ENCODE results near the gene THEM4.

Gene THEM4

GRCh38 chr1:151841141-151841540 lies 68.2 kb downstream of the THEM4 start:
- in situ Hi-C loops (cut with MboI; ENCODE audit: low sequenced_read_pairs, unreplicated experiment): no loop called here
- DNase-seq (ENCODE audit: low spot score): no peak
- TF ChIP-seq CTCF (IDR thresholded peaks at IDR 0.05; ENCODE audit: borderline replicate concordance, control extremely low read depth, extremely low read depth, insufficient read depth, missing control alignments): no peak

- no peak for DNase-seq (ENCODE audit: low spot score)
- in situ Hi-C loops (cut with MboI; ENCODE audit: low sequenced_read_pairs, unreplicated experiment): no loop called here
- no peak for TF ChIP-seq CTCF (IDR thresholded peaks at IDR 0.05; ENCODE audit: borderline replicate concordance, control extremely low read depth, extremely low read depth, insufficient read depth, missing control alignments)
Measured at GRCh38 chr1:151840421-151840820, 68.9 kb downstream of the THEM4 start.

- peak; percentile 85 for DNase-seq (ENCODE audit: low spot score)
- in situ Hi-C loops (cut with MboI; ENCODE audit: low sequenced_read_pairs, unreplicated experiment): no loop called here
- no peak for TF ChIP-seq CTCF (IDR thresholded peaks at IDR 0.05; ENCODE audit: borderline replicate concordance, control extremely low read depth, extremely low read depth, insufficient read depth, missing control alignments)
Measured at GRCh38 chr1:151839457-151840403, 69.6 kb downstream of the THEM4 start, which contains the start of gene C2CD4D. TSS of gene C2CD4D (minus strand) at chr1:151839820. CDS start at chr1:151838989, 831 bp downstream.

GRCh38 chr1:151839082-151839412 lies 70.3 kb downstream of the THEM4 start:
- no peak for TF ChIP-seq CTCF (IDR thresholded peaks at IDR 0.05; ENCODE audit: borderline replicate concordance, control extremely low read depth, extremely low read depth, insufficient read depth, missing control alignments)
- in situ Hi-C loops (cut with MboI; ENCODE audit: low sequenced_read_pairs, unreplicated experiment): no loop called here
- DNase-seq (ENCODE audit: low spot score): no peak

DNA sequence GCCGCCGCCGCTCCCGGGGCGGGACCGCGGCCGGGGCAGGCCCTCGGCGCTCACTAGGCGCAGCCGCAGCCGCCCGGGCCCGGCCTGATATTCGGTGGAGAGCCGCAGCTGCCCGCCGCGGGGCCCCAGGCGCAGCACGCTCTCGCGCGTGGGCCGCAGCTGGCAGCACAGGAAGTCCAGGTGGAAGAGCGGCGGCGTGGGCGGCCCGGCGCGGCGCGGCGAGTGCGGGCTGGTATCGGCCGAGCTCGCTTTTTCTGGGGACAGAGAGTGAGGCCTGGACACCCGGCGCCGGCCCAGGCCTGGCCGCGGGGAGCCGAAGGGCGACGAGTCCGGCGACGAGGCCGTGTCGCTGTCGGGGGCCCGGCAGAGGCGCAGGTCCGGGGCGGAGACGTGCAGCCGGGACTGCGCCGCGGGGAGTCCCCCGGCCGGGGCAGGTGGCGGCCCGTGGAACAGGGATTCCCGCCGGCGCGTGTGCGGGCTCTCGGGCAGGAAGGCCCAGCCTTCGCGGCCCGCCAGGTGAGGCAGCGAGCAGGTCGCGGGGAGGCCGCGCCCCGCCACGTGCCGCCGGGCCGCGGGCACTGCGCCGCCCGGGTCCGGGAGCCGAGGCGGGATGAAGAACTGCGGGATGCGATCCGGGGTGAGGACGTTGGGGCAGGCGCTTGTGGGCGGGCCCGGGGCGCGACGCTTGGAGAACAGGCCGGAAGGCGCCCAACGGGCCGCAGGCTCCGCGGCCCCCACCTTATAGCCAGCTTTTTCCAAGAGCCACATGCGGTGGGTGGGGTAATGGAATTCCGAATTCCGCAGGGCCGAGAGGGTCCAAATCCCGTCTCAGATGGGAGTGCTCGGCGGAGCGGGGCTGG lies 70.9 kb downstream of the THEM4 start:
- DNase-seq (ENCODE audit: low spot score): peak; percentile 77
- in situ Hi-C loops (cut with MboI; ENCODE audit: low sequenced_read_pairs, unreplicated experiment): no loop called here
- TF ChIP-seq CTCF (IDR thresholded peaks at IDR 0.05; ENCODE audit: borderline replicate concordance, control extremely low read depth, extremely low read depth, insufficient read depth, missing control alignments): no peak

DNA sequence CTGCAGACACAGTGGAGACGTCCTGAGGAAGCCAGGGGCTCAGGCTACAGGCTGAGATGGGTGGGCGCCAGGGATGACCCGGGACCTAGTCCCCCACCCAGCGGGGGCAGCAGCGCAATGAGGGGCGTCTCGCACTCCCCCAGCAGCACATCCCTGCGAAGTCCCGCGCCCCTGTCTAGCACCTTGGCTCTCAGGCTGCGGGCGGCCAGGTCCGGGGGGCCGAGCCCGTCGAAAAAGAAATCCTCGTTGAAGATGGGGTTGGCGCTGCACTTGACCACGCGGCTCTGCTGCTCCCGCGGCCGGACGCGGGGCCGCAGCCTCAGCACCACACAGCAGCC lies 71.5 kb downstream of the THEM4 start:
- in situ Hi-C loops (cut with MboI; ENCODE audit: low sequenced_read_pairs, unreplicated experiment): no loop called here
- no peak for TF ChIP-seq CTCF (IDR thresholded peaks at IDR 0.05; ENCODE audit: borderline replicate concordance, control extremely low read depth, extremely low read depth, insufficient read depth, missing control alignments)
- DNase-seq (ENCODE audit: low spot score): no peak

All from GM13976 (cell line).